ENCODE measurements around the gene HSPG2.
A peak's percentile ranks its signal among the peaks of the same experiment; 100 is the strongest.
"Not testable (repeated sequence)": the region's sequence is repeated elsewhere in the genome, so short reads cannot be mapped to it uniquely, and the experiment has no call there.

HSPG2 gene

GRCh38 chr1:21907737-21908534, 29.2 kb downstream of the HSPG2 start:
- not testable (repeated sequence) for H3K36me3 ChIP-seq (ENCODE audit: control insufficient read depth in 4 of 4, insufficient read depth in 4 of 4, low read length in 3 of 4); H3K4me3 ChIP-seq (ENCODE audit: control insufficient read depth in 1 of 7, extremely low read depth in 1 of 7, insufficient read depth in 4 of 7, low read depth in 2 of 7, low read length in 6 of 7); DNase-seq; H3K9me3 ChIP-seq (ENCODE audit: control extremely low read depth in 1 of 5, control insufficient read depth in 4 of 5, insufficient read depth in 2 of 5, low read depth in 1 of 5, low read length in 4 of 5); H3K27me3 ChIP-seq (replicated peaks in 2 of 5; ENCODE audit: control insufficient read depth in 4 of 5, insufficient read depth in 5 of 5, low read length in 4 of 5)
- whole genome bisulfite sequencing (ENCODE audit: insufficient coverage) = 97% methylated on average over 14 of the region's 19 CpGs
- ChIA-PET CTCF (interaction anchor here (1.2 to 6.9 kb wide), 3 partner anchors 8 to 28 kb away, joined by 4 to 45 read pairs (median 15); no protein-coding TSS in a partner anchor), POLR2A (interaction anchor here (2.5 kb wide), 1 partner anchor 8 kb away, joined by 11 read pairs; no protein-coding TSS in a partner anchor)
- peak overlapping the region in 1 of 2 experiments; percentile 97 for H3K27ac ChIP-seq (ENCODE audit: insufficient read depth in 1 of 2, low read depth in 1 of 2, low read length in 2 of 2, poor library complexity in 1 of 2, severe bottlenecking in 2 of 2)
- peaks cover 0 to 84% (median 62%) of the 10 kb centered on the region in 4 experiments for H3K4me1 ChIP-seq (ENCODE audit: control extremely low read depth in 1 of 4, control insufficient read depth in 4 of 4, insufficient read depth in 4 of 4, low read length in 3 of 4)

DNA sequence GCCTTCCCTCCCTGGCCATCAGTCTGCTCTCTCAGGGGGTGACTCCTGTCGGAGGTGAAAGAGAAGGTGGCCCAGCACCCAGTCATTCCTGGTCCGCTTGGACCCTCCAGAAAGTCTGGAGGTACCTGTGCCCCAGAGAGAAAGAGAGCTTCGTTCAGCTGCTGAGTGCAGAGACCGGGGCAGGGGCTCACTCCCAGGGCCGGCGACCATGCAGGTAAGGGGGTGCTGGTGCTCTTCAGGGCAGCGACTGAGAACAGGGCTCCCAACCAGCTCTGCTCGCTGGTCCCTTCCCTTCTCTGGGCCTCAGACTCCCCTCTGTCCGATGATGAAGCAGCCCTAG, 30.1 kb downstream of the HSPG2 start:
- peaks cover 0 to 89% (median 69%) of the 10 kb centered on the region in 4 experiments for H3K4me1 ChIP-seq (ENCODE audit: control extremely low read depth in 1 of 4, control insufficient read depth in 4 of 4, insufficient read depth in 4 of 4, low read length in 3 of 4)
- no peak overlapping the region for H3K4me3 ChIP-seq (ENCODE audit: control insufficient read depth in 1 of 7, extremely low read depth in 1 of 7, insufficient read depth in 4 of 7, low read depth in 2 of 7, low read length in 6 of 7)
- no peak for DNase-seq
- ChIA-PET POLR2A (interaction anchor here (0.6 to 0.7 kb wide), 2 partner anchors 51 to 140 kb away, joined by 4 read pairs; no protein-coding TSS in a partner anchor), CTCF (interaction anchor here (1.2 to 1.6 kb wide), 2 partner anchors 11 to 16 kb away, joined by 4 to 5 read pairs; no protein-coding TSS in a partner anchor)
- no peaks in the 10 kb centered on the region for H3K9me3 ChIP-seq (ENCODE audit: control extremely low read depth in 1 of 5, control insufficient read depth in 4 of 5, insufficient read depth in 2 of 5, low read depth in 1 of 5, low read length in 4 of 5)
- H3K27me3 ChIP-seq (replicated peaks in 2 of 5; ENCODE audit: control insufficient read depth in 4 of 5, insufficient read depth in 5 of 5, low read length in 4 of 5) = no peaks in the 10 kb centered on the region
- H3K27ac ChIP-seq (ENCODE audit: insufficient read depth in 1 of 2, low read depth in 1 of 2, low read length in 2 of 2, poor library complexity in 1 of 2, severe bottlenecking in 2 of 2) = peak overlapping the region; percentile 66 to 97
- 98% methylated on average over 7 of the region's 9 CpGs for WGBS (ENCODE audit: insufficient coverage)
- no peaks in the 10 kb centered on the region for H3K36me3 ChIP-seq (ENCODE audit: control insufficient read depth in 4 of 4, insufficient read depth in 4 of 4, low read length in 3 of 4)

- H3K36me3 ChIP-seq (ENCODE audit: control insufficient read depth in 4 of 4, insufficient read depth in 4 of 4, low read length in 3 of 4) = no peaks in the 10 kb centered on the region
- 57% methylated on average over 18 of the region's 21 CpGs for WGBS (ENCODE audit: insufficient coverage)
- ChIA-PET CTCF (interaction anchor here (1.2 to 1.6 kb wide), 2 partner anchors 11 to 17 kb away, joined by 4 to 5 read pairs; no protein-coding TSS in a partner anchor), POLR2A (interaction anchor here (0.6 to 1.1 kb wide), 3 partner anchors 30 to 141 kb away, joined by 4 to 5 read pairs (median 4); no protein-coding TSS in a partner anchor)
- no peaks in the 10 kb centered on the region for H3K9me3 ChIP-seq (ENCODE audit: control extremely low read depth in 1 of 5, control insufficient read depth in 4 of 5, insufficient read depth in 2 of 5, low read depth in 1 of 5, low read length in 4 of 5)
- H3K4me1 ChIP-seq (ENCODE audit: control extremely low read depth in 1 of 4, control insufficient read depth in 4 of 4, insufficient read depth in 4 of 4, low read length in 3 of 4) = peaks cover 0 to 93% (median 73%) of the 10 kb centered on the region in 4 experiments
- peak in 2 of 3 donors; percentile 48 to 62 for DNase-seq
- peak overlapping the region in 1 of 7 experiments; percentile 28 for H3K4me3 ChIP-seq (ENCODE audit: control insufficient read depth in 1 of 7, extremely low read depth in 1 of 7, insufficient read depth in 4 of 7, low read depth in 2 of 7, low read length in 6 of 7)
- H3K27me3 ChIP-seq (replicated peaks in 2 of 5; ENCODE audit: control insufficient read depth in 4 of 5, insufficient read depth in 5 of 5, low read length in 4 of 5) = no peaks in the 10 kb centered on the region
- peak overlapping the region; percentile 66 to 97 for H3K27ac ChIP-seq (ENCODE audit: insufficient read depth in 1 of 2, low read depth in 1 of 2, low read length in 2 of 2, poor library complexity in 1 of 2, severe bottlenecking in 2 of 2)
Observed at GRCh38 chr1:21906173-21907078, 30.7 kb downstream of the HSPG2 start.

- peak overlapping the region in 1 of 7 experiments; percentile 25 for H3K4me3 ChIP-seq (ENCODE audit: control insufficient read depth in 1 of 7, extremely low read depth in 1 of 7, insufficient read depth in 4 of 7, low read depth in 2 of 7, low read length in 6 of 7)
- peak overlapping the region; percentile 95 to 97 for H3K27ac ChIP-seq (ENCODE audit: insufficient read depth in 1 of 2, low read depth in 1 of 2, low read length in 2 of 2, poor library complexity in 1 of 2, severe bottlenecking in 2 of 2)
- ChIA-PET CTCF (interaction anchor here (0.9 to 1.5 kb wide), 3 partner anchors 20 to 31 kb away, joined by 3 read pairs; no protein-coding TSS in a partner anchor), POLR2A (interaction anchor here (0.8 to 1.1 kb wide), 3 partner anchors 15 to 32 kb away, joined by 3 to 5 read pairs (median 4); partner anchors contain the start of gene HSPG2)
- H3K4me1 ChIP-seq (ENCODE audit: control extremely low read depth in 1 of 4, control insufficient read depth in 4 of 4, insufficient read depth in 4 of 4, low read length in 3 of 4) = peaks cover 0 to 96% (median 70%) of the 10 kb centered on the region in 4 experiments
- peak; percentile 99 to 100 (median 99) for DNase-seq
- WGBS (ENCODE audit: insufficient coverage) = 41% methylated on average over 19 of the region's 22 CpGs
- no peaks in the 10 kb centered on the region for H3K27me3 ChIP-seq (replicated peaks in 2 of 5; ENCODE audit: control insufficient read depth in 4 of 5, insufficient read depth in 5 of 5, low read length in 4 of 5)
- no peaks in the 10 kb centered on the region for H3K9me3 ChIP-seq (ENCODE audit: control extremely low read depth in 1 of 5, control insufficient read depth in 4 of 5, insufficient read depth in 2 of 5, low read depth in 1 of 5, low read length in 4 of 5)
- H3K36me3 ChIP-seq (ENCODE audit: control insufficient read depth in 4 of 4, insufficient read depth in 4 of 4, low read length in 3 of 4) = no peaks in the 10 kb centered on the region
Observed at GRCh38 chr1:21904704-21905520, 32.2 kb downstream of the HSPG2 start.

DNA sequence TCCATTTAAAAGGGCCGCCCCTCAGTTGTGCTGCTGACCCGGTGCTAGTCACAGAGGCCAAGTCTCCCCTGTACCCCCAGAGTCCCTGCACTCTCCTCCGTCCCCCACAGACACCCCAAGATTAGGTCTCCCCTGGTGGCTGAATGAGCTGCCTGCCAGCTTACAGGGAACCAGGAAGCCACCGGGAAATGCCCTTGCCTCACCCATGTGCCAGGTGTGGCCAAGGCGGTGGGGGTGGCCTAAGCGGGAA, 32.7 kb downstream of the HSPG2 start:
- no peaks in the 10 kb centered on the region for H3K9me3 ChIP-seq (ENCODE audit: control extremely low read depth in 1 of 5, control insufficient read depth in 4 of 5, insufficient read depth in 2 of 5, low read depth in 1 of 5, low read length in 4 of 5)
- DNase-seq = no peak
- ChIA-PET POLR2A (interaction anchor here (0.8 kb wide), 2 partner anchors 14 to 33 kb away, joined by 3 to 4 read pairs; partner anchors contain the start of gene HSPG2), CTCF (interaction anchor here (0.9 to 1.5 kb wide), 4 partner anchors 13 to 32 kb away, joined by 3 read pairs; no protein-coding TSS in a partner anchor)
- peaks cover 0 to 96% (median 70%) of the 10 kb centered on the region in 4 experiments for H3K4me1 ChIP-seq (ENCODE audit: control extremely low read depth in 1 of 4, control insufficient read depth in 4 of 4, insufficient read depth in 4 of 4, low read length in 3 of 4)
- H3K27me3 ChIP-seq (replicated peaks in 2 of 5; ENCODE audit: control insufficient read depth in 4 of 5, insufficient read depth in 5 of 5, low read length in 4 of 5) = no peaks in the 10 kb centered on the region
- WGBS (ENCODE audit: insufficient coverage) = 58% methylated on average over 4 of the region's 6 CpGs
- H3K4me3 ChIP-seq (ENCODE audit: control insufficient read depth in 1 of 7, extremely low read depth in 1 of 7, insufficient read depth in 4 of 7, low read depth in 2 of 7, low read length in 6 of 7) = peak overlapping the region in 2 of 7 experiments; percentile 25 to 28
- H3K27ac ChIP-seq (ENCODE audit: insufficient read depth in 1 of 2, low read depth in 1 of 2, low read length in 2 of 2, poor library complexity in 1 of 2, severe bottlenecking in 2 of 2) = peak overlapping the region; percentile 95 to 97
- H3K36me3 ChIP-seq (ENCODE audit: control insufficient read depth in 4 of 4, insufficient read depth in 4 of 4, low read length in 3 of 4) = no peaks in the 10 kb centered on the region
